Activated CD8-positive, alpha-beta memory T cell treated with anti-CD3 and anti-CD28 coated beads, Interleukin-2, amount 50 U/mL, for 24 hours (primary cell): ENCODE measurements around the gene C19orf38.
"Not testable (repeated sequence)": the region's sequence is repeated elsewhere in the genome, so short reads cannot be mapped to it uniquely, and the experiment has no call there.

Experiments
- DNase-seq: peaks from one replicate; pipeline ENCODE4 v3.0.0-alpha.2; 2020; ENCODE audit errors: extremely low read depth

Gene C19orf38

DNA sequence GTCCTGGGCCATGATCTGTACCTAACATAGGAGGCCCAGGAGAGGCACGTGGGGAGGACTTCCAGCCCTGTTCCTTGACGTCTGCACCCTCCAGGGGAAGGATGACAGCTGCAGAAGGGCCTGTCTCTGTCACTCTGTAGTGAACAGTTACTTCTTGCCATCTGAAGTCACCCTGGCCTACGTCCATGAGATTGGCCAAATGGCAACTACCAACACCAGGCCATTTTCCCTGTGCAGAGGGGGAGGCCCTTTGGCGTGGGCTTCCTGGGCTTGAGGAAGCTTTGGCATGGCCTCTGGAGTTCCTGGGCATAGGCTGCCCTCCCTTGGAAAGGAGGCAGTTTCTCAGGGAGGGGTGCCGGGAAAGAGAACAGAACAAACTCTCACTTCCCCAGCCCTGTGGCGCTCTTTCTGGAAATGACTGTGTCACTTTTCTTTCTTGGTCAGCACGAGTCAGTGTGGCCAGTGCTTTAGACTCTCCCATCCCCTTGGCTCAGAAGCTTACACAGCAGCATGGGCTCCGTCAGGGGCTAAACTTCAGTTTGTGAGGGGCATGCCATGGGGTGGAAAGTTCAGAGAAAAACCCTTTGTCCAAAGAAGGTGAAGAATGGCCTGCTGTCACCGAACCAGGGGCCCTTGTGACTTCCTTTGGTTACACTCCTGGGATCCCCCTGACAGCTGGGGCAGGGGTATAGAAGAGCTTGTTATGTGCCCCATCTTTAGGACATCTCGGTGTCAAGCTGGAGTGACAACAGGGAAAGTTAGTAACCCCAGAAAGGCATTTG lies 28.4 kb downstream of the C19orf38 start:
- no peak for DNase-seq

DNA sequence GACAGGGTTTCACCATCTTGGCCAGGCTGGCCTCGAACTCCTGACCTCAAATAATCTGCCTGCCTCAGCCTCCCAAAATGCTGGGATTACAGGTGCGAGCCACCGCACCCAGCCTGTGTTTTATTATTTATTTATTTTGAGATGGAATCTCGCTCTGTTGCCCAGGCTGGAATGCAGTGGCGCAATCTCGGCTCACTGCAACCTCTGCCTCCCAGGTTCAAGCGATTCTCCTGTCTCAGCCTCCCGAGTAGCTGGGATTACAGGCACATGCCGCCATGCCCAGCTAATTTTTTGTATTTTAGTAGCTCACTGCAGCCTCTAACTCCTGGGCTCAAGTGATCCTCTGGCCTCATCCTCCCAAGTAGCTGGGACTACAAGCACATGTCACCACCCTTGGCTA lies 29.4 kb downstream of the C19orf38 start:
- not testable (repeated sequence) for DNase-seq

DNA sequence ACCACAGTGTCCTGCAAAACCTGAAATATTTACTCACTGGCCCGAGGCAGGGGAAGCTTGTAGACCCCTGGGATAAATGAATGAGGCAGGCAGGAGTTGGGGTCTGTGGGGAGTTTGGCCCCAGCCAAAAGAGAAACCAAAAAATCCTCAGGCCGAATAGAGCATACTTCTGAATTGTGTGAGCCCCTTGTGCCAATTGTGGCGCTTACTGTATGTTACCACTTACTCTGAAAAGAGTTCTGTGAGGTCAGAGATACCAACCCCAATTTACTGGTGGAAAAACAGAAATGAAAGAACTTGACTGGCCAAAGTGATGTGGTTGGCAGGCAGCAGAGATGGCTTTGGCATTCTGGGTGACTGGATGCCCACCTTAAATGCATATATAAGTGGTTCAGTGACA lies 30.0 kb downstream of the C19orf38 start:
- no peak for DNase-seq

DNA sequence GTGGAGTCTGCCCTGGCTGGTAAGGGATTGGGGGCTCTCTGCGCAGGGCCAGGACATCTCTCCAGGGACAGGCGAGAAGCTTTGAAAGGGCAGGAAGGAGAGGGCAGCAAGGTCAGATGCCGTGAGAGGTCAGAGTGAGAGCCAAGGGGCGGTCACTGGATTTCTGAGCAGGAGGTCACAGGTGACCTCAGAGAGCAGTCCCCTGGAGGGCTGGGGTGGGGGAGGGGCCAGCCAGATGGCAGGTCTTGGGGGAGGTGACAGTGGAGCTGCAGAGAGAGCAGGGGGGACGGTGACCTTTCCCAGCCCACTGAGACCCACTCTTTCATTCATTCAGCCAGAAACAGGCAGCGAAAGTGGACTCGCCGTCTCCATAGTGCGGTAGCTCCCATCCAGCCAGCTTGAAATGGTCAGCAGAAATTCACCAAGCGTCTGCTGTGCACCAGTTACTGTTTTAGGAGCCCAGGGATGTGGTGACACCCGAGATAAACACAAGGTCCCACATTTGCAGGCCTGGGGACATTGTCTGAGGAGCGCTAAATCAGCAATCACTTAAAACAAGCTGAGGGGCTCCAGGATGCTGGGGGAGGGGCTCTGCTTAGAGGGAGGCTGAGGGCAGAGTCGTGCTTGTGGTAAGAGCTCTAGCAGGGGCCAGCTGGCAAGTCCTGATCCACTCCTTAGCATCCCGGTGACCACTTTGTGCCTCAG lies 33.3 kb downstream of the C19orf38 start:
- no peak for DNase-seq

DNA sequence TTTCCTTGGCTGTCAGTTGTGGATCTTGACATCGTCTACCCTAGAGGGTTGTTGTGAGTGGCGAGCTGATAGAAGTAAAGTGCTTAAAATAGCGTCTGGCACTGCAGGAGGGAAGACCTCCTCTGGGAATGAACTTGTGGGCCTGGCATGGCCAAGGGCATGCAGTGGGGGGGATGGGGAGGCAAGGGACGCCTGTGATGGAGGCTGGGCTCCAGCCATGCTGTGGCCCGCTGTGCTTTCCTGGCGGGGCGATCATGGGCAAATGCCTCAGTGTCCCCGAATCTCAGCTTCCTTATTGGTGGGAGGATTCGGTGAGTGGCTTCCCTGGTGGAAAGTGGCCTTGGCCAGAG lies 33.9 kb downstream of the C19orf38 start:
- DNase-seq = no peak

DNA sequence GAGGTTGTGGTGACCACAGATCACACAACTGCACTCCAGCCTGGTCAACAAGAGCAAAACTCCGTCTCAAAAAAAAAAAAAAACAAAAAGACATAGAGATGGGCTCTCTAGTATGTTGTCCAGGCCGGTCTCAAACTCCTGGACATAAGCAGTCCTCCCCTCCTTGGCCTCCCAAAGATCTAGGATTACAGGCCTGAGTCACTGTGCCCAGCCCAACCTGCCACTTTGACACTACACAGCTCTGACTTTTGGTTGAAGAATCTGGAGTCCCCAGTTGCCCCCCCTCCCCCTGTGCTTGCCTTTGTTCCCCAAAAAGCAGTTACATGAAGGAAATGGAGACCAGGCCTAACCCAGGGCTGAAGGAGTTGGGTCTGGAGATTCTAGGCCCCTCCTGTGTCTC lies 36.1 kb downstream of the C19orf38 start:
- no peak for DNase-seq

DNA sequence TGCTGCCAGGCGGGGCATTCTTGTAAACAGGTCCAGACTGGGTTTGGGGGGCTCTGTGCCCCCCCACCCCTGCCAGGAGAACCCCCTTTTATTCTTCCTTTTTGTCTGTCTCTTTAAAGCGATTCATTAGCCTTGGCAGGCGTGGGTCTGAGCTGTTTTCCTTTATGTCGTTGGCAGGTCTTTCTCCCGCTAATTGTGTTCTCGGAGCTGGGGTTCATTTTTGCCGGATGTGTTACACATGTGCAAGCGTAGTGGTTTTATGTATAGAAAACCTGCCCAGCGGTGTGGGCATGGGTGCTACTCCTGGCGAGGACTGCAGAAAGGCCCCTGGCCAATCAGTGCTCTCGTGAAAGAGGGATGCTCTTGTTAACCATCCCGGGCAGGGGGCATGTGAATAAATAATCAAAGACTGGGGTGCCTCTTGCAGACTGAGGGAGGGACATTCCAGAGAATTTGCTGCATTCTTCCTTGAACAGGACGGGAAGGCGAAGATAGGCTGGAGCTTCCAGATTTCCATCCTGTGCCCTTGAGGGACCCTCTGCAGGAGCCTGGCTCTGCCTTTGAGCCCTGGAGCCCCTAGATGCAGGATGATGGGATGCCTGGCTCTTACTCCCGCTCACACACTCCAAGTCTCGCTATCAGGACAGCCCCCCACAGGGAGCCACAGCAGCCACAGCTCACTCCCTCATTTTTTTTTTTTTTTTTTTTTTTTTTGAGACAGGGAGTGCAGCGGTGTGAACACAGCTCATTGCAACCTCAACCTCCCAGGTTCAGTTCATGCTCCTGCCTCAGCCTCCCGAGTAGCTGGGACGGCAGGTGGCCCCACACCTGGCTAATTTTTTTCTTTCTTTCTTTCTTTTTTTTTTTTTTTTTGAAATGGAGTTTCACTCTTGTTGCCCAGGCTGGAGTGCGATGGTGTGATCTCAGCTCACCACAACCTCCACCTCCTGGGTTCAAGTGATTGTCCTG lies 37.3 kb downstream of the C19orf38 start:
- no peak for DNase-seq

DNA sequence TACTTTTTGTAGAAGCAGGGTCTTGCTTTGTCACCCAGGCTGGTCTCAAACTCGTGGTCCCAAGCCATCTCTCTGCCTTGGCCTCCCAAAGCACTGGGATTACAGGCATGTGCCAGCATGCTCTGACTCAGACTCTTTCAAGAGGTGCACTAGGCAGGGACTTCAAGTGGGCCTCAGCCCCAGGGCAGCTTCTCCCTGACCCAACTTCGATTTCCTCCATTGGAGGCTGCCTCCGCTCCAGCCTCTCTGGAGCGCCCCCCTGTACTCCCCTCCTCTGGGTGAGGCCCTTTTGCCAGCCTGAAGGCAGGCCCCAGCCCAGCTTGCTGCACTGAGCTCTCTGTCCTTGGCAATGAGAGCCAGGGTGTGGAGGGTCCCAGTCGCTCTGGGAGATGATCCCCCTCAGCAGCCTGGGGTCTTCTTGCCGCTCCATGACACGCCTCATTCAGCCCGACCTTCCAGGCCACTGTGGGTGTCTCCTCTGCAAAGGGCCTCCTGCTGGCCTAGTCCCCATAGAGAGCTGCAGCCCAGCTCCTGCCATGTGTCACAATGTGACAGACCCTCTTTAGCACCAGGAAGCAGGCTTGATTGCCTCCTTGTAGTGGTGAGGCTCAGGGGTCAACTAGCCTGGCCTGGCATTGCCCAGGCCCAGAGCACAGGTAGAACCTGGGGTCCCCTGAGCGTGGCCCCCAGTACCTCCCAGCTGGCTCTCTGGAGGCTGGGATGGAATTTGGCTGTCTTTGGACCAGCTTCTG lies 39.6 kb downstream of the C19orf38 start:
- no peak for DNase-seq

DNA sequence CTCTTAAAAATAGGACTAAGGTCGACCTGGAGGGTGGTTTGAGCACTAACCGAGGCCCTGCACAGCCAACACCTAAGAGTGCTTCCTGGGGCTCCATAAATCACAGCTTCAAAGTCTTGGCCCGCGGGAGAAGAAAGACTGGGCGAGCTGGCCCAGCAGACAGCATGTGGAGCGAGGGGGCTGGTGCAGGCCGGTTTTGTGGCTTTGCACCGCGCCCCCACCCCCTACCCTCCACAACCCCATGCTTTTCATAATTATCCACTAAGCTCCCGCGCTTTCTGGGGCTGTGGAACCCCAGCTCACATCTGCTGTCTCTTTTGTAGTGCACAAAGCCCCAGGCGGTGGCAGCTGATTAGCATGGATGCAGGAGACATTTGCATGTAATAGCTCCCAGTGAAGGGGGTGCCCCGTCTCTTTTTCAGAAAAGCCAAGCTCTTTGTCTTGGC lies 40.2 kb downstream of the C19orf38 start:
- DNase-seq = no peak

DNA sequence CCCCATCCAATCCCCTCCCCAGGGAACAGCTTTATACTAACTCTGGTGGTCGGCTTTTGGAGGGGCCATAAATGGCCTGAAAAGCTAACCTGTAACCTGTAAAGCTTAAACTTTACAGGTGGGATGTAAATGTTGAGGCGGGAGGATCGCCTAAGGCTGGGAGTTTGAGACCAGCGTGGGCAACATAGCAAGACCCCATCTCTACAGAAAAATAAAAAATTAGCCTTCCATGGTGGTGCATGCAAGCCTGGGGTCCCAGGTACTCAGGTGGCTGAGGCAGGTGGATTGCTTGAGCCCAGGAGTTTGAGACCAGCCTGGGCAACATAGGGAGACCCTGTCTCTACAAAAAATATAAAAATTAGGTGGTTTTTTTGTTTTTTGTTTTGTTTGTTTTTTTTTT lies 41.7 kb downstream of the C19orf38 start:
- DNase-seq = no peak

DNA sequence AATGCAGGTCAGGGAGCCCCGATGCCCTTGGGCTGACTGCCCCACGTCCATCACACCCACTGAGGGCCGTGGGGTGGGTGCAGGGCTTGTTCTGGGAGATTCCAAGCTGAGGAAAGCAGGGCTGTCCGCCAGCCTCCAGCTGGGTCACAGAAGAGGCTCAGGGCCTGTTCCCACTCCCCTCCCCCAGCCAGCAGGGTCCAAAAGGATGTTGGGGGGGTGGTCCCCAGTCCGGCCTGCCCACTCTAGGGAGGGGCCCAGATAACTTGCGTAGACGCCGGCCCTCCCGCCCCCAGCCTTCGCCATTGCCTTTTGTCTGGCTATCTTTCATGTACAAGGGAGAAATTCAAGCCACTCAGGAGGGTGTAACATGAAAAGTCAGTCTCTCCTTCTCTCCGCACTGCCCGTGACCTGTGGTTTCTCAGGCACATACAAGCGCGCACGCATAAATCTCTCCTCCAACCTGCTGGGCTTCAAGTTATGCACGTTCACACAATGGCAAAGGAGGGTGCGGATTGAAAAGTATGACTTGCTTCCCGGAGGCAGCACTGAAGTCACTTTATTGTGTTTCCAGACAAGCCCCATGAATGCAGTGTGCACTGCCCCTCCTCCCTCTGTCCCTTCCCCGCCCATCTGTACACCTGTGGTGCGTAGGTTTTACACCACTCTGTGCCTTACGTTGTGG lies 43.3 kb downstream of the C19orf38 start:
- DNase-seq = no peak

DNA sequence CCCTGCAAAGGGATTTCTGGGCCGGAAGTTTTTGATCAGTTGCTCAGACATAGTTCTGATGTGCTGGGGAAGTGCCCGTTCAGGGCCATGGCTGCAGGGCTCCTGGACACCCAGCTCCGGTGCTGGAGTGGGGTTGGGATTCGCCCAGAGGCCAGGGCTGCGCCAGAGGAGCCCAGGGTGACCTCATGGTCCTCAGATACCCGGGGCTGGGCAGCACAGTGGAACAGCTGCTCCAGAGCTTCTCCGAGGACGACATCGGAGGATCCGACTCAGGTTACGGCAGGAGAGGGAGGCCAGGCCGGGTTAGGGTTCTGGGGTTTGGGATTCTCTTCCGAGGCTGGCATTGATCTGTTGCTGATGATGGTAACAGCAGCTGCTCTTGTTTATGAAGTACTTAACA lies 44.0 kb downstream of the C19orf38 start:
- DNase-seq = no peak

DNA sequence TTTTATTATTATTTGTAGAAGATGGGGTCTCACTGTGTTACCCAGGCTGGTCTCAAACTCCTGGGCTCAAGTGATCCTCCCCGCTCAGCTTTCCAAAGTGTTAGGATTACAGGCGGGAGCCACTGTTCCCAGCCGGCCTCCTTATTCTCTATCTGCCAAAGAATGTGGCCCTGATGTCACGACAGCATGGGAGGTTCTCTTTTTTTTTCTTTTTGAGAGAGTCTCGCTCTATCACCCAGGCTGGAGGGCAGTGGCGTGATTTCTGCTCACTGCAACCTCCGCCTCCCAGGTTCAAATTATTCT lies 46.6 kb downstream of the C19orf38 start:
- DNase-seq = no peak

DNA sequence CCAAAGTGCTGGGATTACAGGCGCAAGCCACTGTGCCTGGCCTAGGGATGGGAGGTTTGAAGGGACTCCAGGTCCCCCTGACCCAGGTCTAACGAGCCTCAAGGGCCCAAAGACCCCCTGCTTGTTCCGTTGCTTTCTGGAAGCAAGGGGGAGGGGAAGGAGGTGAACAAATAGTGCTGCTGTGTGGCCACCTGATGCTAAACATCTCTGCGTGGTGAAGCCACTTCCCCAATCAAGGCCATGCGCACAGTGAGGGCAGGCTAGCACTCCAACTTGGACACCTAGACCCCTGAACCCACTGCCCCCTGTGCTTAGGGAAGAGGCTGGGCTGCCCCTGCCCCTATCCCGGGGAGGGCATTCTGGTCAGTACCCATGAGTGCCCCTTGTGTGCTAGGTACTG lies 47.1 kb downstream of the C19orf38 start:
- DNase-seq = no peak

DNA sequence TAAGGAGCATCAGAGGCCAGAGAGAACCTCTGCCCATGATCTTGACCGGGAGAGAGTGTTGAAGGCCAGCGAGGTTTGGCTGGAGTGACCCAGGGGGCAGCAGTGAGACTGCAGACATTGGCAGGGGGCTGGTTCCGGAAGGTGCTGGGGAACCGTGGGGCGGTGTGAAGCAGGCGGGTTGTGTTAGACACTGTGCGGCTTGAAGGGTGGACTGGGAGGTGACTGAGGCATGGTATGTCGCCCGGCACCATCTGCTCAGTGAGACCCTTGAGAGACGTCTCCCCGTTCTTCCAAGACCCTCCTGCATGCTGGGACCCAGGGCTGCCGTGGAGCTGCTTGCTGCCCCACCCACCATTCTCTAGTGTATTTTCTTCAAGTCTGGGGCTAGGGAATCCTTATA lies 47.7 kb downstream of the C19orf38 start:
- no peak for DNase-seq

DNA sequence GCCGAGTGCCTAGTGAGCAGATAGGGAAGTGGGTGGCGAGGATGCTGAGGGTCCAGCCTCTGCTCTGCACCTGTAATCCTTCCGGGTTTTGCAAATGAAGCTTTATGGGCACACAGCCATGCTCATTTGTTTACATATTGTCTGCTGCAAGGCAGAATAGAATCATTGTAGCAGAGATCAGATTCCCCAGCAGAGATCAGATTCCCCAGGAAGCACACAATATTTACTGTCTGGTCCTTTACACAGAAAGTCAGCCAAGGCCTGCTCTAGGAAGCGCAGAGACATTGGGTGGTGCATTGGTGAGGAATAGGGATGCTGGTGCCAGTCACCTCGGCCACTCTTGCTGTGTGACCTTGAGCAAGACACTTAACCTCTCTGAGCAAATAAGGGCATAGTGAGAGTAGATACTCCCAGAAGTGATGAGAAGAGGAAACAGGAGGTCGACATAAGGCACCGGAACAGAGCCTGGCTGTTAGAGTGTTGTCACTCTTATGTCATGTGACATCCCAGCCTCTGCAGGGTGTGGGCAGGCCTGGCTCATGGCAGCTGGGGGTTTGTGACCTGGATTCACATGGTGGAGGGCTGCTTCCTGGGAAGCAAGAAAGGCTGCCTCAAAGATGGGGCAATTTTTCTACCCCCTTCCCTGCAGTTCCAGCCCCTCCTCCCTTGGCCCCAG lies 48.8 kb downstream of the C19orf38 start:
- no peak for DNase-seq

DNA sequence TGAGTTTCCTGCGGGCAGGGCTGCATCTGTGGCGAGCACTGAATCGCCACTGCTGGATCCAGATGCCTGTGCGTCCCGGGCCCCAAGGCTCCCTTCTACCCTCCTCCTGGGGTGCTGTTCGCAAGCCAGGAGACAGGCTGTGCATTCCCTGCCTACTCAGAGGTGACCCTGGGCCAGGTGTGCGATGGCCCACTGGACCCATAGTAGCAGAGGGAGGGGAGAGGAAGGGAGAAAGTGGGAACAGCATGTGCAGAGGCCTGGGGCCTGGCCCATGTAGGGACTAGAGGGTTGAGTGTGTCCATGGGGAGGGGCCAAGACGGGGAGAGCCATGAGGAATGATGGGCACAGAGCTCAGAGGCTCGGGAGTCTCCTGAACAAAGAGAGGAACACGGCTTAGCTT lies 50.4 kb downstream of the C19orf38 start:
- no peak for DNase-seq

DNA sequence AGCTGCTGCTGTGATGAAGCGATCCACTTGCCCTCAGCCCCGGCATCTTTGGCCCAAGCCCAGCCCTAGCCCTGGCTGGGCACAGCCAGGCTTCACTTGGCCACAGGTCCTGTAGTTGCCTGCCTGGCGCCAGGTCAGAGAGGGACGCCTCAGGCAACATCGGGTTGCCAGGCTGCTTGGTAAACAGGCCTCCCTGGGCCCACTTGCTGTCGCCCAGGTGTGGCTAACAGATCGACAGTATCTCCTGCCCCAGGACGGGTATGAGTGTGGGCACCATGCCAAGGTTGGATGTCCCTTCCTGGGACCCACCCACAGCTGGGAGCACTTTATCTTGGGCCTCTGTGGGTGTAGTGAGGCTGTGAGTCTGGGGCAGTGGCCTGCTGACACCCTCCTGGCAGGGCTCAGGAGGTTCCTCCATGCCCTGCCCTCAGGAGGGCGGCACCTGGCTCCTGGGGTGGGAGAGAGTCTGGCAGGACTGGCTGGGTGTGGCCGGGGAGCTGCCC lies 51.0 kb downstream of the C19orf38 start:
- DNase-seq = no peak

DNA sequence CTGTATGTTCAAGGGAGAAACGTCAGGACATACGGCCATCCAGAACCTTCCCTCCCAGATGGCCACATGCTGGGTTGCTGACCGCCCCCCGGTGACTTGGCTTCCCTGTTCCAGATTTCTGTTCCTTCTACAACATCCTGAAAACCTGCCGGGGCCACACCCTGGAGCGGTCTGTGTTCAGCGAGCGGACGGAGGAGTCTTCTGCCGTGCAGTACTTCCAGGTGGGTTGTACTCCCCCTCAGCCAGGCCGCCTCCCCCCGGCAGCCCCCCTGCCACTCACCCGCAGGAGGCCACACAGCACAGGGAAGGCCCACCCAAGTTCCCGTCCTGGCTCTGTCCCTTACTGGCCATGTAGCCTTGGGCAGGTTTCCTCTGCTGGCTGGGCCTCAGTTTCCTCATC lies 59.7 kb downstream of the C19orf38 start:
- DNase-seq = no peak

DNA sequence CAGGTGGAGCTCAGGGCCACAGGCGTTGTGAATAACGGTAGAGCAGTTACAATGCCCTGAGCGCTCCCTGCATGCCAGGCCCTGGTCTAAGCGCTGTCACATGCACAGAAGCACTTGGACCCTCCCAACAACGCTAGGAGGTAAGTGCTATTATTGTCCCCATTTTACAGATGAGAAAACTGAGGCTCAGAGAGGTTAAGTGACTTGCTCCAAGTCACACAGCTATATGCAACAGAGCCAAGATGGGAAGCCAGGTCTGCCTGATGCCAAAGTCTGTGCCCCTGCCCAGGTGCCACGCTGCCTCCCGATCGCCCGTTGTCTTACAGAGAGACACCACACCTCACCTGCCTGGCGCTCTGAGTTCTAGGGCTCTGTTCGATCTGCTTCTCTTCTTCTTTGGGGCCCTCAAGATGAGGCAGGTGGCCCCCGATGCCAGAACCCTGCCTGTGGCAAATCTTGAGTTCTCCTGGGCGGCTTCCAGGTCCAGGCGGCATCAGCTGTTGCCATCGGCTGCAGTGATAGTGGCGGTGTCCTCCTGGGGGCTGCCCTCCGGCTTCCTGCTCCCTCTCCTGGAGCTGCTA lies 60.3 kb downstream of the C19orf38 start:
- no peak for DNase-seq
